GM18526 (cell line): ENCODE measurements around the gene IRF9.

Experiments used
- POLR2A ChIP-seq: IDR thresholded peaks from 3 replicates; pipeline ENCODE4 v1.6.1; 2011; ENCODE audit not compliant: insufficient read length; ENCODE audit errors: extremely low read depth

Gene IRF9

DNA sequence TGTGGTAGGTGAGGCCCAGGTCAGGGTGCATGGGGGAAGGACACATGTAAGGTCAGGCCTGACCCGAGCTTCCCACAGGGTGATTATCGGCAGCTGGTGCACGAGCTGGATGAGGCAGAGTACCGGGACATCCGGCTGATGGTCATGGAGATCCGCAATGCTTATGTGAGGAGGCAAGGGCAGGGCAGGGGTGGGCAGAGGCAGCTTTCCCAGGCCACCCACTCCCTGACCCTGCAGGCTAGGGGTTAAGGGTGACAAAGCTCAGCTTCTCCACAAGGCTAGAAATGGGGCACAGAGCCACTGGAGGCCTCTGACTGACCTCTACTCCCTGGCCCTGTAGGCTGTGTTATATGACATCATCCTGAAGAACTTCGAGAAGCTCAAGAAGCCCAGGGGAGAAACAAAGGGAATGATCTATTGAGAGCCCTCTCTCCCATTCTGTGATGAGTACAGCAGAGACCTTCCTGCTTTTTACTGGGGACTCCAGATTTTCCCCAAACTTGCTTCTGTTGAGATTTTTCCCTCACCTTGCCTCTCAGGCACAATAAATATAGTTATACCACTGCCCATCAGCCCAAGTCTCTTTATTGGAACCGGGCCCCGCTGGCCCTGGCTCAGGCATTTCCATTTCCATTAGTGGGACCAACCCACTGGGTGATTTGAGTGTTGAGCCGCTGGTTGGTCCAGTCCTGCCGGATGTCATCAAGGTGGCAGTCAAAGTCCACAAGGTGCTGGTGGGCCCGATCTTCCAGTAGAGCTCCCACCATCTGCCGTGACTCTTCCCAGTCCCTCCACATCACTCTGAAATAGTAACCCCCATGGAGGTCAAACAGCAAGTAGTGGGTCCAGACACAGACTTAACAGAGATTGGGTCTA, 22.4 kb upstream of the IRF9 start:
- no peak for TF ChIP-seq POLR2A

DNA sequence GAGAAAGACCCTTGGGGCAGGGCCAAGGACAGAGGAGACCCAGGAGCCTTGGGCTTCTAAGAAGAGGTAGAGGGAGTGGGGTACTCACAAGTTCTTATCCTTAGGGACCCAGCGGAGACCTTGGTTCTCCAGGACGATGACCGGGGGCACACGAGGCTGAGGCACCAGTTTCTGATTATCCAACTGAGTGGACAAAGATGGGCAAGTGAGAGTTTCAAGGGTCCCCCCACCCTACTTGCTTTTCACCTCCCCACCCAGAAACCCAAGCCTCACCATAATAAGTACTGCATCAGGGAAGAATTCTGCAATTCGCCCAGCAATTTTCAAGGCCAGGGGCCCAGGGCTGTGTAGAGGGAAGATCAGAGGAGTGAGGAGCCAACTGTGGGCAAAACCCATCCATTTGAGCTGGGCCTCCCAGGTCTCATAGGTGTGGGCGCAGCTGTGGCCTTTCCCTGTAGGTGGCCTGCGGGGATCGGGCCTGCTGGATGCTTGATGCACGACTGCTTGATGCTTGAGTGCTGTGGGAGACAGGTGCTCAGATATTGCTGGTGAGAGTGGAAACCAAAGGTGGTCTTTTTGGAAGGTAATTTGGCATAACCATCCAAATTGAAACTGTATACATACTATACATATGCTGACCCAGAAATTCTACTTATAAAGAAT, 21.7 kb upstream of the IRF9 start:
- TF ChIP-seq POLR2A = no peak

DNA sequence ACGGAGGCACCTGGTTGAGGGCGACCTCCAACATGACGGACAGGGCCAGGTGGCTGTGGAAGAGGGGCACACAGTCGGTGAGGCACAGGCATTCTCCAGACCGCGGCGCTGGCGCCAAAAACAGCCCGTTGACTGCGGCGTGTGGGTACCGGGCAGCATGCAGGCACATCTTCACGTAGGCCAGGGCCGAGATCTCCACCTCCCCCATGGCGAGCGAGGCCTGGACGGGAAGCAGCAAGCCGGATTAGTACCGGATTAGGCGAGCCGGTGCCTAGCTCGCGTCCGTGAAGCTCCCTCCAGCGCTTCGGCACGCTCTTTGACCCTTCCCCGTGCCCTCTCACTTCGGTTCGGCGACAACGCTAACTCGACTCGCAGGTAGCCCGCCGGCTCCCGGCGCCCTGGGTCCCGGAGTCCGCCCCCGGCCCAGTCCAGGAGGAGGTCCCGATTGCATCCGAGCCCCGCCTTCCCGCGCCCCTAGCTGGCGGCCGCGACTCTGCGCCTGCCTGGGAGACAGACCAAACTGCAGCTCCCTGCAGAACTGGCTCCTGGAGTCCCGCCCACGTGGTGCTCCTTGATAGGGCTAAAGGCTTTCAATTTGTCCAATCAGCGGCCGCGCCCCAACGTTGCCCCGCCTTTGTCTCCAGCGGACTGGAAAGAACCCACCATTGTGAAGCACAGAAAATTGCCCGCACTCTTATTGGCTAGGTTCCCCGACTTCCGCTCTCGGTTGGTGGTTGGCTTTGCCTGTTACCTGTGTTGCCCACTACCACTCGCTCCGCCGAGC, 19.8 kb upstream of the IRF9 start, which contains the start of gene EMC9:
Gene EMC9 (minus strand): TSS at position 495 of the 784 bp plus-strand sequence. CDS start 287 bp downstream, at position 208.
- TF ChIP-seq POLR2A = peak; percentile 87

DNA sequence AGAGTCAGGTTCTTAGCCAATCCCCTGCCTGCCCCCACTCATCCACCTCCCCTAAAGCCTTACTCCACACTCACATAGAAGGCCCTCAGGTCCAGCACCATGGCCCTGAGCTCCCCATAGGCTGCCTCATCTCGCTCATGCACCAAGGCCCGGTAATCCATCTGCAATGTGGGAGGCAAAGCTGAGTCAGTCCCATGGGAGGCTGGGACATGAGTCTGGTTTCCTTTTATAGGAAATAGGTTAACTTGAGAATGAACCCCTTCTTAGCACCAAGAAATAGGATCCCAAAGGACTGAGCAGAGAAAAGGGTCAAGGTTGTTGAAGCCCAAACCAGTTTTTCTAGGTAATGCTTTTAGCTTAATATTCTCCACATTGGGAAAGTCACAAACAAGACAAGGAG, 17.6 kb upstream of the IRF9 start:
- no peak for TF ChIP-seq POLR2A

DNA sequence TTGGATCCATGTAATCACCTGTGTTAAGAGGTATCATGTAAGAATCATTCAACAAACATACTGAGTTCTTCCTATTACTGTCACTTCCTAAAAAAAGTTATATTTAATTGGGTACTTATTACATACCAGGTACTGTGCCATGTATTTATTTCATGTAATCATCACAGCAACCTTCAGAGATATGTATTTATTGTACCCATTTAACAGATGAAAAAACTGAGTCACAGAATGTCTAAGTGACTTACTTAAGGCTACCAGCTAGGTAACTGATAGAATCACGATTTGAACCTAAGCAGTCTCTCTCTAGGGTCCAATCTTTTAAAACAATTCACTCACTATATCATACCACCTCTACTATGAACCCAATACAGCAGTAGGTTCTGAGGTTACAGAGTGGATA, 16.6 kb upstream of the IRF9 start:
- no peak for TF ChIP-seq POLR2A

DNA sequence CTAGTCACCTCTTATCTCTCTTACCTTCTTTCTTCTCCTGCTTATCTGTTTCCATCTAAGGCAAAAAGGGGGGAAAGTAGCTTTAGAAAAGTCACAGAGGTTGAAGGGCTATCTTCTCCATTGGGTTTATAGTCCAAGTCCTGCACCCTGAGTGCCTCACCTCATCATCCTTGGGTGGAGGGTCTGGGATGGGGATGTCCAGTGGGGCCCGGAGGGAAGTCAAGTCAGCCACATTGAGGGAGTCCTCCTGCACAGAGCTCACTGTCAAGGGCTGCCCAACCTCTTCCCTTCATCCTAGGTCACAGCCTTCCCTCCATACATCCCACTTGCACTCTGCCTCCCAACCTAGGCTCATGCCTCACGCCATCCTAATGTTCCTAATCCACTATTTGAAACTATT, 15.8 kb upstream of the IRF9 start:
- TF ChIP-seq POLR2A = no peak

DNA sequence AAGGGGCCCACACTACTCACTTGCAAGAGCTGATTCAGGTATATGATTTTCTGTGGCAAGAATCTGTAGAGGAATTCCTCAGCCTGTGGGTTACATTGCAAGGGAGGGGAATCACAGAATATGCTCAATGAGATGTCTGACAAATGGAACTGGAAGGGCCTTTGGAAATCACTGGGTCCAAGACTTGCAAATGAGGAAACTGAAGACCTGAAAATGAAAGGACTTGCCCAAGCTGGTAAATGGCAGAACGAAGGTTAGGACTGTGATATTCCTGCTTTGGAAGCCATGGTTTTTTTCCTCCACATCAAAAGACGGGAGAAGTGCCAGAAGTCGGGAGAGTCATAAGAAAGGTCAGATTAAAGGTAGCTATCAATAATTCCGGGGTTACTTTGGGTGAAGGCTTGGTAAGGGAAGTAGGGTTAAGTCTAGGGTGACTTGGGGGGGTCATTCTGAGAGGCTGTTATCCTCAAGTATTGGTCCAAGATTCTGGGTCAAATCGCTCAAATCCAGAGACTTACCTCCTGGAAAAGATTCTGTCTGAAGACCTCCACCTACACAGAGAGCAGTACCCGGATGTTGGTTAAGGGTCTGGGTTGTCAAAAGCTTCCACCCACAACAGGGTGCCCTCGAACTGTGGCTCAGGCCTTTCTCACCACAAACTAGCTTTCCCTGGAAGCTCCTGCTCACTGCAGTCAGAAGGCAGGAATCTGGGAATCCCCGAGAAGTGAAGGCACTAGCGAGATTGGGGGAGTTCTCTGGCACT, 15.2 kb upstream of the IRF9 start:
- no peak for TF ChIP-seq POLR2A

DNA sequence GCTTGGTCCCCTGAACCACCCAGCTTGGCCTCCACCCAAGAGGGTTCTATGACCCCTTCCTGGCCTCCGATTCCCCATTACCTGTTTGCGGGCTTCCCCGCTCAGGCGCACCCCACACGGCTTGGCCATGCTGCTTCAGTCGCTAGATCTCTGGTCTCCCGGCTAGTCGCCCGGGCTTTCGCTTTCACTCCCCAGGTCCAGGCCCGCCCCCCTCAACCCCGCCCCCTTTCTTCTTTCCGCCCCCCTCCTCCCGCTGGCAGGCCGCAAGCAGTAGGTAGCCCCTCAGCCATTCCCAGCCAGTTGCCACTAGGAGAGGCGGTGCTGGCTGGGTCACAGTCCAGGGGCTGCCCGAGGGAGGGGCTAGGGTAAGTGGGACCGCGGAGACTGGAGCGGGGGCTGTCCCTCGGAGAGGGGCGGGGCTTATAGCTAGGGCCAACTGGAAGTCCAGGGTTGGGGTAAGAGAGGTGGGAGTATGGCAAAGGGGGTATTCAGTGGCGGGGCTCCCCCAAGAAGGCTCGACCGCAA, 14.6 kb upstream of the IRF9 start, which contains the start of gene PSME2:
Gene PSME2 (minus strand): TSS at position 158 of the 525 bp plus-strand sequence. CDS start 29 bp downstream, at position 129.
- TF ChIP-seq POLR2A = peak; percentile 82

DNA sequence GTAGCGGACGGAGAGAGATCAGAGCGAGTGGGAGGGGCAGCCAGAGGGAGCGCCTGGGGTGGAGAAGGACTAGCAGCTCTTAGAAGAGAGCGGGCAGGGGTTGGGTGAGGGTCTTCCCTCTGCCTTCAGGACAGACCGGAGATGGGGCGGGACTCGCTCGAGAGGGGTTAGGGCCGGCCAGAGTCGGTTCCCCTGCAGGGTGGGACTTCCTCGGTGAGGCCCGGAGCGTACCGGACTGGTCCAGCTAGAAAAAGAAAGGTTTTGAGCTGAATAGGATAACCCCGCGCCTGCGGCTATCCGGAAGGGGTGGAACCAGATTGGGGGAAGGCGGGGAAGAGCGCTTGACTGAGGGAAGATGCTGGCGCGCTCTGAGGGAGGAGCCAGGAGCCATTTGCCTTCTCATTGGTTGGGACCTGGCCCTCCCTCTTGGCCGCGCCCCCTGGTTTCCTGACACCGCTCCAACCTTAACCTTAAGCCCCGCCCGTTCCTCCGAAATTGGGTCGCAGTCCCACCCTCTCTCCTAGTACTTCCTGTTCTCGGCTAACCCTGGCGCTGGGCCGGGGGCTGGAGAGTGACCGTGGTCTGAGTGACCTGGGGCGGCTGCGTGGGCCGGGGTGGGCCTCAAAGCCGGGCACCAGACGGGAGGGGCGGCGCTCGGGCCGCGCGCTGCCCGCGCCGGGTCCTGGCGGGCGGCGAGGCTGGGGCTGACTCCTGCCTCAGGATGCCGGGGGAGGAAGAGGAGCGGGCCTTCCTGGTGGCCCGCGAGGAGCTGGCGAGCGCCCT, 13.9 kb upstream of the IRF9 start, which contains the start of gene RNF31:
Gene RNF31 (plus strand): TSS at position 521 of the 783 bp plus-strand sequence. CDS start 201 bp downstream, at position 722.
- peak; percentile 72 for TF ChIP-seq POLR2A

DNA sequence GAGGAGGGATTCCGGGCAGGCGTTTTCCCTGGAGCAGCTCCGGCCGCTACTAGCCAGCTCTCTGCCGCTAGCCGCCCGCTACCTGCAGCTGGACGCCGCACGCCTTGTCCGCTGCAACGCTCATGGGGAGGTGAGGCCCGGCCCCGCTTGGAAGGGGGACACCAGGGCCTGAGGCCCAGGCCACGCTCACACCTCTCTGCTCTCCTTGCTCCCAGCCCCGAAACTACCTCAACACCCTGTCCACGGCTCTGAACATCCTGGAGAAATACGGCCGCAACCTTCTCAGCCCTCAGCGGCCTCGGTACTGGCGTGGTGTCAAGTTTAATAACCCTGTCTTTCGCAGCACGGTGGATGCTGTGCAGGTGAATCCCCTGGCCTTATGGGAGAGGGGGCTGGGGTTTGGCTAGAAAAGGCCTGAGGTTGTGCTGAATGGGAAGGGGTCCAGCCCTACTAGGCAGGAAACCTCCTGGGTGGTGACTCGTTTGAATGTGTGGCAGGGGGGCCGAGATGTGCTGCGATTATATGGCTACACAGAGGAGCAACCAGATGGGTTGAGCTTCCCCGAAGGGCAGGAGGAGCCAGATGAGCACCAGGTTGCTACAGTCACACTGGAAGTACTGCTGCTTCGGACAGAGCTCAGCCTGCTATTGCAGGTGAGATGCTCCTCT, 13.2 kb upstream of the IRF9 start:
- no peak for TF ChIP-seq POLR2A

DNA sequence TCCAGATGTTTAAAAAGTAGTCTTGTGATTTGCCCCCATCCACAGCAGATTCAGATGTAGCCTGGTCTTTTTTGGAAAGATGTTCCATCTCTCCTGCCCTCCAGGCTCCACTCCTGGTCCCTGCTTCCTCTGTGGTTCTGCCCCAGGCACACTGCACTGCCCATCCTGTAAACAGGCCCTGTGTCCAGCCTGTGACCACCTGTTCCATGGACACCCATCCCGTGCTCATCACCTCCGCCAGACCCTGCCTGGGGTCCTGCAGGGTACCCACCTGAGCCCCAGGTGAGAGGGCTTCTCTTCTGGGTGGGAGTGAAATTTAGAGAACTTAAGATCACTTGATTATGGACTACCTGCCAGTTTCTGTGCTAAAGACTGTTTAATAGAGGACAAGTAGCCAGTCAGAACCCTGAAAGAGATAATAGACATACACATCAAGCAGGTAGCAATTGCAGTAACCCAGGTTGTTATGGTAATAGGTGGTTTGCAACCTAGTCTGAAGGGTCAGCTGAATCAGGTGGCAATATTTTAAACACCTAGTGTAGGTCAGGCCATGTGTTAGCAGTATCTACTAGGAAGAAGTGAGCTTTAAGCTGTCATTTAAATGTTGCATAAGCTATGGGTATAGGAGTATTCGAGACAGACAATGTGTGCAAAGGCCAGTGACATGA, 11.6 kb upstream of the IRF9 start:
- TF ChIP-seq POLR2A = no peak

DNA sequence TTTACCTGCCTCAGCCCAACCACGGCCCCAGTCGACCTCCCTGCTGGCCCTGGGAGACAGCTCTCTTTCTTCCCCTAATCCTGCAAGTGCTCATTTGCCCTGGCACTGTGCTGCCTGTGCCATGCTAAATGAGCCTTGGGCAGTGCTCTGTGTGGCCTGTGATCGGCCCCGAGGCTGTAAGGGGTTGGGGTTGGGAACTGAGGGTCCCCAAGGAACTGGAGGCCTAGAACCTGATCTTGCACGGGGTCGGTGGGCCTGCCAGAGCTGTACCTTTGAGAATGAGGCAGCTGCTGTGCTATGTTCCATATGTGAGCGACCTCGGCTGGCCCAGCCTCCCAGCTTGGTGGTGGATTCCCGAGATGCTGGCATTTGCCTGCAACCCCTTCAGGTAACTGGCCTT, 11.0 kb upstream of the IRF9 start:
- TF ChIP-seq POLR2A = no peak

DNA sequence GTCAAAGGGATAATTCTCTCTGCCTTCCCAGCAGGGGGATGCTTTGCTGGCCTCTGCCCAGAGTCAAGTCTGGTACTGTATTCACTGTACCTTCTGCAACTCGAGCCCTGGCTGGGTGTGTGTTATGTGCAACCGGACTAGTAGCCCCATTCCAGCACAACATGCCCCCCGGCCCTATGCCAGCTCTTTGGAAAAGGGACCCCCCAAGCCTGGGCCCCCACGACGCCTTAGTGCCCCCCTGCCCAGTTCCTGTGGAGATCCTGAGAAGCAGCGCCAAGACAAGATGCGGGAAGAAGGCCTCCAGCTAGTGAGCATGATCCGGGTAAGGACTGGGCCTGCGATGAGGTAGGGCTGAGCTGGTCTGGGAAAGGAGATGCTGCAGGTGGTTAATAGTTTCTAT, 10.5 kb upstream of the IRF9 start:
- TF ChIP-seq POLR2A = no peak
